Measurements from ENCODE around the gene ZMYND11.

ZMYND11 gene

DNA sequence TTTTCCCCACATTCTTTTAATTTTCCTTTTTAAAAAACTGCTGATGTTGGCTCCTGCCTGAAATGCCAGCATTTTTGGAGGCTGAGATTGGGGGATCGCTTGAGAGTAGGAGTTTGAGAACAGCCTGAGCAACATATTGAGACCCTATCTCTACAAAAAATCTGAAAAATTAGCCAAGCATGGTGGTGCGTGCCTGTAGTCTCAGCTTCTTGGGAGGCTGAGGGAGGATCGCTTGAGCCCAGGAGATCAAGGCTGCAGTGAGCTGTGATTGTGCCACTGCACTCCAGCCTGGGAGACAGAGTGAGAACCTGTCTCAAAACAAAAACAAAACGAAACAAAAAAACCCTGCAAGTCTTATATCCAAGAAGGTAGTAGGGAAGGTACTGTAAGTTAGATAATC lies 51.7 kb downstream of the ZMYND11 start:
- no peak overlapping the region for H3K4me2 ChIP-seq (ENCODE audit: low read depth, low read length)
- no peak overlapping the region for H3K4me3 ChIP-seq (ENCODE audit: low read length)
- no peak overlapping the region for H3K27ac ChIP-seq (ENCODE audit: low read length)
- H3K27me3 ChIP-seq (replicated peaks; ENCODE audit: insufficient read depth, low read length), result no peaks in the 10 kb centered on the region
- no peaks in the 10 kb centered on the region for H3K9me2 ChIP-seq (replicated peaks; ENCODE audit: insufficient read depth, low read length)
- H3K4me1 ChIP-seq (ENCODE audit: low read length), result no peaks in the 10 kb centered on the region
- no peaks in the 10 kb centered on the region for H3K9me3 ChIP-seq (replicated peaks; ENCODE audit: insufficient read depth, low read length)
- H3F3A ChIP-seq (ENCODE audit: insufficient read depth, low read length), result no peaks in the 10 kb centered on the region
- H3K79me2 ChIP-seq (ENCODE audit: low read length), result no peaks in the 10 kb centered on the region
- no peaks in the 10 kb centered on the region for H4K20me1 ChIP-seq (ENCODE audit: insufficient read depth, low read length)
- no peak overlapping the region for H2AFZ ChIP-seq (ENCODE audit: low read length)
- H3K9ac ChIP-seq (ENCODE audit: low read length), result no peak overlapping the region
- DNase-seq, result no peak
- no peaks in the 10 kb centered on the region for H3K36me3 ChIP-seq (replicated peaks; ENCODE audit: insufficient read depth, low read length)
- TF ChIP-seq, protein P1, sequence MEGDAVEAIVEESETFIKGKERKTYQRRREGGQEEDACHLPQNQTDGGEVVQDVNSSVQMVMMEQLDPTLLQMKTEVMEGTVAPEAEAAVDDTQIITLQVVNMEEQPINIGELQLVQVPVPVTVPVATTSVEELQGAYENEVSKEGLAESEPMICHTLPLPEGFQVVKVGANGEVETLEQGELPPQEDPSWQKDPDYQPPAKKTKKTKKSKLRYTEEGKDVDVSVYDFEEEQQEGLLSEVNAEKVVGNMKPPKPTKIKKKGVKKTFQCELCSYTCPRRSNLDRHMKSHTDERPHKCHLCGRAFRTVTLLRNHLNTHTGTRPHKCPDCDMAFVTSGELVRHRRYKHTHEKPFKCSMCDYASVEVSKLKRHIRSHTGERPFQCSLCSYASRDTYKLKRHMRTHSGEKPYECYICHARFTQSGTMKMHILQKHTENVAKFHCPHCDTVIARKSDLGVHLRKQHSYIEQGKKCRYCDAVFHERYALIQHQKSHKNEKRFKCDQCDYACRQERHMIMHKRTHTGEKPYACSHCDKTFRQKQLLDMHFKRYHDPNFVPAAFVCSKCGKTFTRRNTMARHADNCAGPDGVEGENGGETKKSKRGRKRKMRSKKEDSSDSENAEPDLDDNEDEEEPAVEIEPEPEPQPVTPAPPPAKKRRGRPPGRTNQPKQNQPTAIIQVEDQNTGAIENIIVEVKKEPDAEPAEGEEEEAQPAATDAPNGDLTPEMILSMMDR (IDR thresholded peaks at IDR 0.05; ENCODE audit: low read length), result no peak
- no peak for TF ChIP-seq EZH2phosphoT487 (IDR thresholded peaks at IDR 0.05; ENCODE audit: low read length)
- no peak for TF ChIP-seq EZH2 (optimal IDR thresholded peaks at IDR 0.05; ENCODE audit: low read depth, low read length)

DNA sequence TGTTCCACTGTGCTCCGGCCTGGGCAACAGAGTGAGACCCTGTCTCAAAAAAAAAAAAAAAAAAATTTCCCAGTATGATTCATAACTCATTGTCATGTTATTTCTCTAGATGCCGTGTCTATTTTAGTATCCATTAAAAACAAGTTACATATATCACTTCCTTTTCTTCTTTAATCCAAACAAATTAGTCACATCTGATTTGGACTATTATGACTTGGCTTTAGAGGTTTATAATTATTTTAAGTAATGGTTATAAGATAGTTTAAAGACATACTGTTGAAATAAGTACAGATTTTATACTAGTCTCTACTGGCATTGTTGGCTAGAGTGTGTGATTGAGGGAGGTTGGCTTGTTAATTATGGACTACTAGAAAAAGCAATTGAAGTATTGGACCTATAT lies 53.3 kb downstream of the ZMYND11 start:
- H3K27me3 ChIP-seq (replicated peaks; ENCODE audit: insufficient read depth, low read length), result no peaks in the 10 kb centered on the region
- no peaks in the 10 kb centered on the region for H3K4me1 ChIP-seq (ENCODE audit: low read length)
- H3K4me2 ChIP-seq (ENCODE audit: low read depth, low read length), result no peak overlapping the region
- H3K9ac ChIP-seq (ENCODE audit: low read length), result no peak overlapping the region
- no peaks in the 10 kb centered on the region for H3K79me2 ChIP-seq (ENCODE audit: low read length)
- H3K4me3 ChIP-seq (ENCODE audit: low read length), result no peak overlapping the region
- H2AFZ ChIP-seq (ENCODE audit: low read length), result no peak overlapping the region
- no peaks in the 10 kb centered on the region for H4K20me1 ChIP-seq (ENCODE audit: insufficient read depth, low read length)
- no peak overlapping the region for H3K27ac ChIP-seq (ENCODE audit: low read length)
- no peak for DNase-seq
- no peaks in the 10 kb centered on the region for H3F3A ChIP-seq (ENCODE audit: insufficient read depth, low read length)
- no peaks in the 10 kb centered on the region for H3K9me3 ChIP-seq (replicated peaks; ENCODE audit: insufficient read depth, low read length)
- no peaks in the 10 kb centered on the region for H3K9me2 ChIP-seq (replicated peaks; ENCODE audit: insufficient read depth, low read length)
- no peaks in the 10 kb centered on the region for H3K36me3 ChIP-seq (replicated peaks; ENCODE audit: insufficient read depth, low read length)
- TF ChIP-seq EZH2phosphoT487 (IDR thresholded peaks at IDR 0.05; ENCODE audit: low read length) (no peak), EZH2 (optimal IDR thresholded peaks at IDR 0.05; ENCODE audit: low read depth, low read length) (no peak)
- TF ChIP-seq, protein P1 (IDR thresholded peaks at IDR 0.05; ENCODE audit: low read length), result no peak

- H2AFZ ChIP-seq (ENCODE audit: low read length), result no peak overlapping the region
- no peaks in the 10 kb centered on the region for H3K79me2 ChIP-seq (ENCODE audit: low read length)
- no peak overlapping the region for H3K4me2 ChIP-seq (ENCODE audit: low read depth, low read length)
- no peaks in the 10 kb centered on the region for H3K9me2 ChIP-seq (replicated peaks; ENCODE audit: insufficient read depth, low read length)
- H3K9me3 ChIP-seq (replicated peaks; ENCODE audit: insufficient read depth, low read length), result no peaks in the 10 kb centered on the region
- H3K27ac ChIP-seq (ENCODE audit: low read length), result no peak overlapping the region
- no peaks in the 10 kb centered on the region for H3K36me3 ChIP-seq (replicated peaks; ENCODE audit: insufficient read depth, low read length)
- H3K9ac ChIP-seq (ENCODE audit: low read length), result no peak overlapping the region
- no peak overlapping the region for H3K4me3 ChIP-seq (ENCODE audit: low read length)
- H3K27me3 ChIP-seq (replicated peaks; ENCODE audit: insufficient read depth, low read length), result no peaks in the 10 kb centered on the region
- no peaks in the 10 kb centered on the region for H4K20me1 ChIP-seq (ENCODE audit: insufficient read depth, low read length)
- no peak for TF ChIP-seq EZH2 (optimal IDR thresholded peaks at IDR 0.05; ENCODE audit: low read depth, low read length)
- TF ChIP-seq, protein P1 (IDR thresholded peaks at IDR 0.05; ENCODE audit: low read length), result no peak
- no peak for TF ChIP-seq EZH2phosphoT487 (IDR thresholded peaks at IDR 0.05; ENCODE audit: low read length)
- H3F3A ChIP-seq (ENCODE audit: insufficient read depth, low read length), result no peaks in the 10 kb centered on the region
- no peaks in the 10 kb centered on the region for H3K4me1 ChIP-seq (ENCODE audit: low read length)
- no peak for DNase-seq
Observed at GRCh38 chr10:190216-190615, 55.0 kb downstream of the ZMYND11 start.
